ENCODE data around the gene ITPKB.
"Not testable (repeated sequence)": the region's sequence is repeated elsewhere in the genome, so short reads cannot be mapped to it uniquely, and the experiment has no call there.

ITPKB gene

GRCh38 chr1:226776975-226777374, 37.9 kb upstream of the ITPKB start:
- no peak overlapping the region for H3K4me2 ChIP-seq (ENCODE audit: low read length)

GRCh38 chr1:226776066-226776465, 37.0 kb upstream of the ITPKB start:
- H2BK15ac ChIP-seq (replicated peaks; ENCODE audit: low read depth): no peak overlapping the region
- H2BK120ac ChIP-seq (ENCODE audit: low read depth, low read length): no peak overlapping the region
- no CpG with 5 or more reads among the region's 6 CpGs for WGBS (ENCODE audit: extremely low coverage, insufficient coverage, low lambda C conversion rate)
- no peak overlapping the region for H3K4me3 ChIP-seq (ENCODE audit: low read length)
- H2AK5ac ChIP-seq (ENCODE audit: low read length): no peak overlapping the region
- no peak overlapping the region for H3K23ac ChIP-seq (ENCODE audit: low read length)
- H3K9ac ChIP-seq (ENCODE audit: low read length): no peak overlapping the region
- no peaks in the 10 kb centered on the region for H3K36me3 ChIP-seq (ENCODE audit: control insufficient read depth, insufficient read depth, low read length)
- no peak overlapping the region for H3K27ac ChIP-seq (ENCODE audit: low read depth, low read length)
- H3K79me1 ChIP-seq (ENCODE audit: low read length): no peaks in the 10 kb centered on the region
- H3K18ac ChIP-seq (ENCODE audit: low read length): no peak overlapping the region
- H3K4me2 ChIP-seq (ENCODE audit: low read length): no peak overlapping the region
- no peak overlapping the region for H4K5ac ChIP-seq (ENCODE audit: low read length)
- H3K27me3 ChIP-seq (ENCODE audit: insufficient read depth, low read length, poor library complexity): no peaks in the 10 kb centered on the region
- no peak for DNase-seq
- H3K79me2 ChIP-seq (ENCODE audit: control insufficient read depth, insufficient read depth, low read length): no peaks in the 10 kb centered on the region
- no peak overlapping the region for H3K56ac ChIP-seq (ENCODE audit: low read length)
- no peak overlapping the region for H4K8ac ChIP-seq (ENCODE audit: low read depth, low read length)
- H2BK5ac ChIP-seq (ENCODE audit: low read length): no peak overlapping the region
- H3K4me1 ChIP-seq (ENCODE audit: control insufficient read depth, low read depth, low read length): no peaks in the 10 kb centered on the region
- no peak overlapping the region for H3K4ac ChIP-seq (ENCODE audit: low read depth, low read length)

More at GRCh38 chr1:226776975-226777374, 37.9 kb upstream of the ITPKB start:
- Histone ChIP-seq H3K9ac (ENCODE audit: low read length) (no peak overlapping the region), H3K79me2 (ENCODE audit: control insufficient read depth, insufficient read depth, low read length) (no peaks in the 10 kb centered on the region), H3K79me1 (ENCODE audit: low read length) (no peaks in the 10 kb centered on the region), H3K4me3 (ENCODE audit: low read length) (no peak overlapping the region), H2BK5ac (ENCODE audit: low read length) (no peak overlapping the region), H3K23ac (ENCODE audit: low read length) (no peak overlapping the region), H3K27me3 (ENCODE audit: insufficient read depth, low read length, poor library complexity) (no peaks in the 10 kb centered on the region), H3K36me3 (ENCODE audit: control insufficient read depth, insufficient read depth, low read length) (no peaks in the 10 kb centered on the region), H2AK5ac (ENCODE audit: low read length) (no peak overlapping the region), H2BK15ac (replicated peaks; ENCODE audit: low read depth) (no peak overlapping the region), H4K5ac (ENCODE audit: low read length) (no peak overlapping the region), H3K4ac (ENCODE audit: low read depth, low read length) (no peak overlapping the region), H3K4me1 (ENCODE audit: control insufficient read depth, low read depth, low read length) (no peaks in the 10 kb centered on the region), H4K8ac (ENCODE audit: low read depth, low read length) (no peak overlapping the region), H2BK120ac (ENCODE audit: low read depth, low read length) (no peak overlapping the region), H3K18ac (ENCODE audit: low read length) (no peak overlapping the region), H3K56ac (ENCODE audit: low read length) (no peak overlapping the region), H3K27ac (ENCODE audit: low read depth, low read length) (no peak overlapping the region)
- WGBS (ENCODE audit: extremely low coverage, insufficient coverage, low lambda C conversion rate): no CpG with 5 or more reads among the region's 1 CpG
- DNase-seq: no peak

- no CpG with 5 or more reads among the region's 7 CpGs for WGBS (ENCODE audit: extremely low coverage, insufficient coverage, low lambda C conversion rate)
- no peak overlapping the region for H3K23ac ChIP-seq (ENCODE audit: low read length)
- H2BK120ac ChIP-seq (ENCODE audit: low read depth, low read length): no peak overlapping the region
- H3K4ac ChIP-seq (ENCODE audit: low read depth, low read length): no peak overlapping the region
- no peak overlapping the region for H2AK5ac ChIP-seq (ENCODE audit: low read length)
- H3K9ac ChIP-seq (ENCODE audit: low read length): no peak overlapping the region
- H3K56ac ChIP-seq (ENCODE audit: low read length): no peak overlapping the region
- no peaks in the 10 kb centered on the region for H3K27me3 ChIP-seq (ENCODE audit: insufficient read depth, low read length, poor library complexity)
- H3K79me1 ChIP-seq (ENCODE audit: low read length): no peaks in the 10 kb centered on the region
- H3K4me2 ChIP-seq (ENCODE audit: low read length): no peak overlapping the region
- H3K4me3 ChIP-seq (ENCODE audit: low read length): no peak overlapping the region
- no peak for DNase-seq
- no peak overlapping the region for H4K8ac ChIP-seq (ENCODE audit: low read depth, low read length)
- H2BK15ac ChIP-seq (replicated peaks; ENCODE audit: low read depth): no peak overlapping the region
- H3K18ac ChIP-seq (ENCODE audit: low read length): no peak overlapping the region
- no peak overlapping the region for H2BK5ac ChIP-seq (ENCODE audit: low read length)
- H3K4me1 ChIP-seq (ENCODE audit: control insufficient read depth, low read depth, low read length): no peaks in the 10 kb centered on the region
- H3K27ac ChIP-seq (ENCODE audit: low read depth, low read length): no peak overlapping the region
- no peaks in the 10 kb centered on the region for H3K36me3 ChIP-seq (ENCODE audit: control insufficient read depth, insufficient read depth, low read length)
- no peaks in the 10 kb centered on the region for H3K79me2 ChIP-seq (ENCODE audit: control insufficient read depth, insufficient read depth, low read length)
- no peak overlapping the region for H4K5ac ChIP-seq (ENCODE audit: low read length)
Observed at GRCh38 chr1:226772446-226773139, 33.5 kb upstream of the ITPKB start.

GRCh38 chr1:226767170-226767569, 28.1 kb upstream of the ITPKB start:
- H3K18ac ChIP-seq (ENCODE audit: low read length); H3K79me1 ChIP-seq (ENCODE audit: low read length); H2BK5ac ChIP-seq (ENCODE audit: low read length); H3K27ac ChIP-seq (ENCODE audit: low read depth, low read length); H3K23ac ChIP-seq (ENCODE audit: low read length); H2BK120ac ChIP-seq (ENCODE audit: low read depth, low read length); H2AK5ac ChIP-seq (ENCODE audit: low read length); H3K4me2 ChIP-seq (ENCODE audit: low read length); H3K4me3 ChIP-seq (ENCODE audit: low read length); H3K79me2 ChIP-seq (ENCODE audit: control insufficient read depth, insufficient read depth, low read length); H3K56ac ChIP-seq (ENCODE audit: low read length); H4K5ac ChIP-seq (ENCODE audit: low read length); H3K4ac ChIP-seq (ENCODE audit: low read depth, low read length); H2BK15ac ChIP-seq (replicated peaks; ENCODE audit: low read depth); DNase-seq; H3K36me3 ChIP-seq (ENCODE audit: control insufficient read depth, insufficient read depth, low read length); H3K27me3 ChIP-seq (ENCODE audit: insufficient read depth, low read length, poor library complexity); H3K9ac ChIP-seq (ENCODE audit: low read length); H4K8ac ChIP-seq (ENCODE audit: low read depth, low read length): not testable (repeated sequence)
- no CpG with 5 or more reads among the region's 3 CpGs for WGBS (ENCODE audit: extremely low coverage, insufficient coverage, low lambda C conversion rate)
- peaks cover 12% of the 10 kb centered on the region for H3K4me1 ChIP-seq (ENCODE audit: control insufficient read depth, low read depth, low read length)

- Histone ChIP-seq H3K79me2 (ENCODE audit: control insufficient read depth, insufficient read depth, low read length) (no peaks in the 10 kb centered on the region), H2BK120ac (ENCODE audit: low read depth, low read length) (no peak overlapping the region), H3K56ac (ENCODE audit: low read length) (no peak overlapping the region), H3K4me2 (ENCODE audit: low read length) (no peak overlapping the region), H3K27me3 (ENCODE audit: insufficient read depth, low read length, poor library complexity) (no peaks in the 10 kb centered on the region), H2AK5ac (ENCODE audit: low read length) (no peak overlapping the region), H3K23ac (ENCODE audit: low read length) (no peak overlapping the region), H3K9ac (ENCODE audit: low read length) (no peak overlapping the region), H2BK5ac (ENCODE audit: low read length) (no peak overlapping the region), H4K8ac (ENCODE audit: low read depth, low read length) (no peak overlapping the region), H3K4me1 (ENCODE audit: control insufficient read depth, low read depth, low read length) (peaks cover 12% of the 10 kb centered on the region), H3K79me1 (ENCODE audit: low read length) (no peaks in the 10 kb centered on the region), H3K18ac (ENCODE audit: low read length) (no peak overlapping the region), H3K27ac (ENCODE audit: low read depth, low read length) (no peak overlapping the region), H3K4ac (ENCODE audit: low read depth, low read length) (no peak overlapping the region), H3K4me3 (ENCODE audit: low read length) (no peak overlapping the region), H2BK15ac (replicated peaks; ENCODE audit: low read depth) (no peak overlapping the region), H3K36me3 (ENCODE audit: control insufficient read depth, insufficient read depth, low read length) (no peaks in the 10 kb centered on the region), H4K5ac (ENCODE audit: low read length) (no peak overlapping the region)
- WGBS (ENCODE audit: extremely low coverage, insufficient coverage, low lambda C conversion rate): no CpG with 5 or more reads among the region's 3 CpGs
- no peak for DNase-seq
Observed at GRCh38 chr1:226766565-226766964, 27.5 kb upstream of the ITPKB start.

GRCh38 chr1:226764533-226764932, 25.5 kb upstream of the ITPKB start:
- no peak overlapping the region for H4K5ac ChIP-seq (ENCODE audit: low read length)
- H3K27ac ChIP-seq (ENCODE audit: low read depth, low read length): peak overlapping the region; percentile 47
- H3K36me3 ChIP-seq (ENCODE audit: control insufficient read depth, insufficient read depth, low read length): no peaks in the 10 kb centered on the region
- no peak for DNase-seq
- H3K9ac ChIP-seq (ENCODE audit: low read length): no peak overlapping the region
- no peak overlapping the region for H4K8ac ChIP-seq (ENCODE audit: low read depth, low read length)
- WGBS (ENCODE audit: extremely low coverage, insufficient coverage, low lambda C conversion rate): no CpG with 5 or more reads among the region's 2 CpGs
- no peak overlapping the region for H2BK120ac ChIP-seq (ENCODE audit: low read depth, low read length)
- H3K56ac ChIP-seq (ENCODE audit: low read length): peak overlapping the region; percentile 11
- peaks cover 12% of the 10 kb centered on the region for H3K4me1 ChIP-seq (ENCODE audit: control insufficient read depth, low read depth, low read length)
- peak overlapping the region; percentile 62 for H3K18ac ChIP-seq (ENCODE audit: low read length)
- H3K79me1 ChIP-seq (ENCODE audit: low read length): no peaks in the 10 kb centered on the region
- H2BK15ac ChIP-seq (replicated peaks; ENCODE audit: low read depth): no peak overlapping the region
- H3K4ac ChIP-seq (ENCODE audit: low read depth, low read length): no peak overlapping the region
- H2BK5ac ChIP-seq (ENCODE audit: low read length): peak overlapping the region; percentile 36
- no peaks in the 10 kb centered on the region for H3K79me2 ChIP-seq (ENCODE audit: control insufficient read depth, insufficient read depth, low read length)
- H3K23ac ChIP-seq (ENCODE audit: low read length): no peak overlapping the region
- H2AK5ac ChIP-seq (ENCODE audit: low read length): peak overlapping the region; percentile 66
- H3K4me2 ChIP-seq (ENCODE audit: low read length): no peak overlapping the region
- H3K27me3 ChIP-seq (ENCODE audit: insufficient read depth, low read length, poor library complexity): no peaks in the 10 kb centered on the region
- H3K4me3 ChIP-seq (ENCODE audit: low read length): no peak overlapping the region

Measured in mesendoderm (in vitro differentiated cells).